HepG2 (cell line): ENCODE measurements around the gene RPL38.
A peak's percentile ranks its signal among the peaks of the same experiment; 100 is the strongest.

ENCODE experiments used
- EZH2 ChIP-seq: conservative IDR thresholded peaks from 2 replicates; pipeline ENCODE4 v1.6.1; 2012; ENCODE audit warnings: mild to moderate bottlenecking, low read depth, low read length, moderate library complexity
- ISX ChIP-seq: sonication (generic); formaldehyde crosslinking; conservative IDR thresholded peaks from 2 replicates; pipeline ENCODE4 v1.5.0; 2020; ENCODE audit warnings: missing genetic modification reagents
- ZBTB49 ChIP-seq: sonication (generic); formaldehyde crosslinking; IDR thresholded peaks from 2 replicates; pipeline ENCODE4 v1.4.0; 2020; ENCODE audit warnings: missing genetic modification reagents, borderline replicate concordance
- ZSCAN30 ChIP-seq: sonication (generic); formaldehyde crosslinking; IDR thresholded peaks from 2 replicates; pipeline ENCODE4 v1.5.0; 2020; ENCODE audit warnings: mild to moderate bottlenecking, missing genetic modification reagents

GRCh38 chr17:74201250-74201649, 2.2 kb upstream of the RPL38 start:
- no peak for TF ChIP-seq ISX (CRISPR knock-in tag)
- TF ChIP-seq ZSCAN30 (CRISPR knock-in tag) = no peak
- no peak for TF ChIP-seq ZBTB49 (CRISPR knock-in tag)
- peak; percentile 83; the same call in 1 of the 2 replicates for TF ChIP-seq EZH2
